Measurements from ENCODE around the gene SSBP4. TPM values are rescaled to one million over a fixed set of nuclear protein-coding genes. Genes with fewer than 3 reads are reported as not detected.

Gene SSBP4
- total RNA-seq, 1 donor, result 46.2 TPM

DNA sequence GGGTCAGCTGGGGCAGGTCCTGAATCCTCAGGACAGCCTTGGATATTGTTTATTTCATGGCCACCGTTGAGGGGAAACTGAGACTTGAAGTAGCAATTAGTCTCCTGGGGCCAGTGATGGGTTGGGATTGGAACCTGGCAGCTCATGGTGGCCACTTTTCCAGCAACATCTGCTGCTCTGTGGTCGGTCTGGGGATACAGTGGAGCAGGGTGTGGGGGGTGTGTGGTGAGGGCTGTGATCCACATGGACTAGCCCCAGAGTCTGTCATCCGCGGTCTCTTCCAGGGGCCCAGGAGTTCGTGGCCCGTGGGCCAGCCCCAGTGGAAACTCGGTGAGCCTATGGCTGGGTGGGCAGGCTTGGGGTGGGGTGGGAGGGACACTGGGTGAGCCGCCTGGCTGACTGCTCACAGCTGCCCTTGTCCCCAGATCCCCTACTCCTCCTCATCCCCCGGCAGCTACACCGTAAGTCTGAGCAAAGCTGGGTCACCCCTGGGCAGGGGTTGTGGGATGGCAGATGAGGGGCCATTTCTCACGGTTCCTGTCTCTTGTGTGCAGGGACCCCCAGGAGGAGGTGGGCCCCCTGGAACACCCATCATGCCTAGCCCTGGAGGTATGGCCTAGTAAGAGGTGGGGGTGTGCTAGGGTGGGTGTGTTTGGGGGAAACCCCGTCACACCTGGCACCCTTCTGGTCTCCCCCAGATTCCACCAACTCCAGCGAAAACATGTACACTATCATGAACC, 13.2 kb downstream of the SSBP4 start:
- H3K4me3 ChIP-seq (ENCODE audit: low read length), result peak overlapping the region; percentile 33
- H3K9me3 ChIP-seq (ENCODE audit: low read depth, low read length), result no peaks in the 10 kb centered on the region
- no peaks in the 10 kb centered on the region for H3K27me3 ChIP-seq (ENCODE audit: insufficient read depth, low read length)
- peaks cover 50% of the 10 kb centered on the region for H3K4me1 ChIP-seq (ENCODE audit: insufficient read depth, low read length)

DNA sequence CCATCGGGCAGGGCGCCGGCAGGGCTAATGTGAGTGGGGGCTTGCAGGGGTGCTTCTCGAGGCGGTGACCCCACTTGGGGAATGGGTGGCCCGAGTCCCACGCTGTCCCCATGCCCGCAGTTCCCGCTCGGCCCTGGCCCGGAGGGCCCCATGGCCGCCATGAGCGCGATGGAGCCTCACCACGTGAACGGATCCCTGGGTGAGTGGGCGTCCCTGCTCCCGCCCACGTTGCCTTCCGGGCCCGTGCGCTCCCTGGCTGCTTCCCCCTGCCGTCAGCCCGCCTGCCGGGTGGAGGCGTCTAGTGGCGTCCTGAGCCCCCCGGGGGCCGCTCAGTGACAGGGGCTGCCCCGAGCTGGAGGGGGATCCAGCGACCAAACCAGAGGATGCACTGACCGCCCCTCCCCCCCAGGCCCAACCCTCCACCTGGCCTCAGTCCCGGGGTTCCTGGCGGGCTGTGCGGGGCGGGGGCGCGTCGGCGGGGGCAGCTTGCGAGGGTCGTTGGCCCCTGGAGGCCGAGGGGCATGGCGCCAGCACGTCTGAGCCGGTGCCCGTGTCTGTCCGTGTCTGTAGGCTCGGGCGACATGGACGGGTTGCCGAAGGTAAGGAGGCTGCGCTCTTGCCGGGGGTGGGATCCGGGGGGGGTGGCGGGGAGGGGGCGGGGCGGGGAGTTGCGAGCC, 14.0 kb downstream of the SSBP4 start:
- H3K4me3 ChIP-seq (ENCODE audit: low read length), result peak overlapping the region; percentile 33
- H3K4me1 ChIP-seq (ENCODE audit: insufficient read depth, low read length), result peaks cover 56% of the 10 kb centered on the region
- H3K9me3 ChIP-seq (ENCODE audit: low read depth, low read length), result no peaks in the 10 kb centered on the region
- H3K27me3 ChIP-seq (ENCODE audit: insufficient read depth, low read length), result no peaks in the 10 kb centered on the region

DNA sequence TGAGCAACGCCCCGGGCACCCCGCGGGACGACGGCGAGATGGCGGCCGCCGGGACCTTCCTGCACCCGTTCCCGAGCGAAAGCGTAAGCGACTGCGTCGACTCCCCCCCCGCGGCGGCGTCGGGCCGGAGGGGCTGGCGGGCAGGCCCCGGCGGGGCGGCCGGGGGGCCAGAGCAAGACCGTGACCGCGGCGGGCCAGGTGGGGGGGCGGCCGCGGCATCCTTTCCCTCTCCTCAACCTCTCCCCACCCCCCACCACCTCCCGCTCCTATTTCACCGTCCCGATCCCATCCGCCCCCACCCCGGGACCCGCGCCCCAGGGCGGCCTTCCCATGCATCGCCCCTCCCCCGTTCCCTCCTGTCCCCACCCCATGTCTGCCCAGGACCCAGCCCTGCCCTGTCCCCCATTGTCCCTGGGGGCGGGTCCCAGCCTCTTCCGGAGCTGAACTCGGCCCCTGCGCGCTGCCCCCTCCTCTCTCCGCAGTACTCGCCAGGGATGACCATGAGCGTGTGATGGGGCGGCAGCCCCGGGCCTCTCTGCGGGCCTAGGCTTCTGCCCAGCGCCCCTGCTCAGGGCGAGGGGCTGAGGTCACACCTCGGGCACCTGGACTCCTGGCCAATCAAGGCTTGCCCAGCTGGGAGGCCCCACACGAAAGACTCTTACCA, 14.7 kb downstream of the SSBP4 start:
- peaks cover 52% of the 10 kb centered on the region for H3K4me1 ChIP-seq (ENCODE audit: insufficient read depth, low read length)

DNA sequence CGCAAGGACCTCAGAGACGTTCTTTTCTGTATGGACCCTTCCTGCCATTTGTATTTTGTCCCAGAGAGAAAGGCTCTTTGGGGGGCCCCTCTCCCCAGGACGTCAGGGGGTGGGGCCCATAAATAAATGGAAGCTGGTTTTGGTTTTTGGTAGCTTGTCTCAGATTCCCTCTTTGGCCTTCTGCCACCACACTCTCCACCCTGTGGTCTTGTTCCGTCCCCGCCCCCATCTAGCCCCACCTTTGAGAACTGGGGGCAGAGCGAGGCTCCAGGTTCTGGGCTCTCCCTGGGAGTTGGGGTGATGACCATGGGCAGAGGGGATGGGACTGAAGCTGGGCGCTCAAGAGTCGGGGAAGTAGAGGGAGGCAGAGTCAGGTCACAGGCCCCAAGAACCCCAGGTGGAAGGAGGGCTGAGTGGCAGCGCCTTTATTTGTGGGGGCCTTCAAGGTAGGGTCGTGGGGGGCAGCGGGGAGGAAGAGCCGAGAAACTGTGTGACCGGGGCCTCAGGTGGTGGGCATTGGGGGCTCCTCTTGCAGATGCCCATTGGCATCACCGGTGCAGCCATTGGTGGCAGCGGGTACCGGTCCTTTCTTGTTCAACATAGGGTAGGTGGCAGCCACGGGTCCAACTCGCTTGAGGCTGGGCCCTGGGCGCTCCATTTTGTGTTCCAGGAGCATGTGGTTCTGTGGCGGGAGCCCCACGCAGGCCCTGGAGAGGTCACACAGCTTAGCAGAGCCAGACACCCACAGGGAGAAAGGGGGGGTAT, 15.4 kb downstream of the SSBP4 start:
- no peaks in the 10 kb centered on the region for H3K9me3 ChIP-seq (ENCODE audit: low read depth, low read length)
- H3K27me3 ChIP-seq (ENCODE audit: insufficient read depth, low read length), result peaks cover 2% of the 10 kb centered on the region
- no peak overlapping the region for H3K4me3 ChIP-seq (ENCODE audit: low read length)
- peaks cover 46% of the 10 kb centered on the region for H3K4me1 ChIP-seq (ENCODE audit: insufficient read depth, low read length)

More for the DNA sequence above, 14.7 kb downstream of the SSBP4 start:
- Histone ChIP-seq H3K4me3 (ENCODE audit: low read length) (no peak overlapping the region), H3K27me3 (ENCODE audit: insufficient read depth, low read length) (peaks cover 2% of the 10 kb centered on the region), H3K9me3 (ENCODE audit: low read depth, low read length) (no peaks in the 10 kb centered on the region)

DNA sequence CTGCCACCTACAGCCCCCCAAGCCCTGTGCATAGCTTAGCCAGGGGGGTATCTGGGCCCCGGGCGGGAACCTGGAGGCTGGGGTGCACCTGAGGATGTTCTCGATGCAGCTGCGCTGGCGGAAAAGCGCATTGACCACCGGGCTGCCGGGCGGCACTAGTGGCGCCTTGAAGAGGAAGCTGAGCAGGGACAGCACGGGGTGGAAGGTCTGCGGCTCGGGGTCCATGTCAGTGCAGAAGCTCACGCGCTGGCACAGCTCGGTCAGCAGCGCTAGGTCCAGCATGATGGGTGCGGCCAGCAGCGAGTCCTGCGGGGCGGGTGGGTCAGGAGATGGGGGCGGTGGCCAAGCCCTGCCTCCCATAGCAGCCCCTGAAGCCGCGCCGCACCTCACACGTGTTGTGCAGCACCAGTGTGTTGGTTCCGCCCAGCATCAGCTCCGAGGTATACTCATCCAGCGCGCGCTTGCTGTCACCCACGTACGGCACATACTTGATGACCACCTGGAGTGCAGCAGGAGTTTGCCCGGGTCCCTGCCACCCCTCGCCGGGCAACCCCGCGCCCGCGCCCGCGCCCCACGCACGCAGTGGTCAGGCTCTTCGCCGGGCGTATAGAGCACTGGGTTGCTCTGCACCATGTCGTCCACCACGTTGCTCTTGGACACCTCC, 16.1 kb downstream of the SSBP4 start:
- H3K27me3 ChIP-seq (ENCODE audit: insufficient read depth, low read length), result peaks cover 2% of the 10 kb centered on the region
- H3K4me1 ChIP-seq (ENCODE audit: insufficient read depth, low read length), result peaks cover 39% of the 10 kb centered on the region
- no peaks in the 10 kb centered on the region for H3K9me3 ChIP-seq (ENCODE audit: low read depth, low read length)
- no peak overlapping the region for H3K4me3 ChIP-seq (ENCODE audit: low read length)

DNA sequence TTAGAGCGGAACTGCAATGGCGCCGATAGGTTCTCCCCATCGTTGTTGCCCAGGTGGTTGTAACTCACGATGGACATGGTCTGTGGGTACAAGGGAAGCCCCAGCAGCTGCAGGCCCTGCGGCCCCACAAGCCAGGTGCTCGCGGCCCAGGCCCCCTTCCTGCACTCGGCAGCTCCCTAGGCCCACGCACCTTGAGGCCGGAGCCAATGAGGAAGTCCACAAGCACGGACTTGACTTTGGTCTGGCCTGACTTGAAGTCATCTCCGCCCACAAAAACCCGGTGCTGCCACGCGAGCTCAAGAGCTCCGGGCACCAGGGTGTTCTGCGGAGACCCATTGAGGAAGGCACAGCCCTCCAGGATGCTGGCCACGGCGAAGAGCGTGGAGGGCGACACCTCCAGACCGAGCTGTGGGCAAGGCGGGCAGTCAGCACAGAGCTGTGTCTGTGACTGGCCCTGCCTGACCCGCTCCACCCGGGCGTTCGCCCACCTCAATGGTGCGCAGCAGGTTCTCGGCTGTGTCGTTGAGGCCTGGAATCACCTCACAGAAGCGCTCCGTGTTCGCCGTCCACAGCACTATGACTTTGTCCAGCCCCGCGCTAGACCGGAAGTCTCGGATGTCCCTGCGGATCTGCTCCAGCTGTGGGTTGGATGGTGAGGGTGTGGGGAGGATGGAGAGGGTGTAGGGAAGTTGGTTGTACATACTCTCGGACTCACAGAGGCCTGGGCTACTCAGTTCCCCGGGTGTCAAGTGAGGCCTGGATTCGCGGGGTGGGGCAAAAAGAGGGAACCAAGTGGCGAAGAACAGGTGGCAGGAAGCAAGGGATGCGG, 16.9 kb downstream of the SSBP4 start:
- Histone ChIP-seq H3K9me3 (ENCODE audit: low read depth, low read length) (no peaks in the 10 kb centered on the region), H3K4me1 (ENCODE audit: insufficient read depth, low read length) (peaks cover 36% of the 10 kb centered on the region), H3K4me3 (ENCODE audit: low read length) (no peak overlapping the region), H3K27me3 (ENCODE audit: insufficient read depth, low read length) (peaks cover 2% of the 10 kb centered on the region)

DNA sequence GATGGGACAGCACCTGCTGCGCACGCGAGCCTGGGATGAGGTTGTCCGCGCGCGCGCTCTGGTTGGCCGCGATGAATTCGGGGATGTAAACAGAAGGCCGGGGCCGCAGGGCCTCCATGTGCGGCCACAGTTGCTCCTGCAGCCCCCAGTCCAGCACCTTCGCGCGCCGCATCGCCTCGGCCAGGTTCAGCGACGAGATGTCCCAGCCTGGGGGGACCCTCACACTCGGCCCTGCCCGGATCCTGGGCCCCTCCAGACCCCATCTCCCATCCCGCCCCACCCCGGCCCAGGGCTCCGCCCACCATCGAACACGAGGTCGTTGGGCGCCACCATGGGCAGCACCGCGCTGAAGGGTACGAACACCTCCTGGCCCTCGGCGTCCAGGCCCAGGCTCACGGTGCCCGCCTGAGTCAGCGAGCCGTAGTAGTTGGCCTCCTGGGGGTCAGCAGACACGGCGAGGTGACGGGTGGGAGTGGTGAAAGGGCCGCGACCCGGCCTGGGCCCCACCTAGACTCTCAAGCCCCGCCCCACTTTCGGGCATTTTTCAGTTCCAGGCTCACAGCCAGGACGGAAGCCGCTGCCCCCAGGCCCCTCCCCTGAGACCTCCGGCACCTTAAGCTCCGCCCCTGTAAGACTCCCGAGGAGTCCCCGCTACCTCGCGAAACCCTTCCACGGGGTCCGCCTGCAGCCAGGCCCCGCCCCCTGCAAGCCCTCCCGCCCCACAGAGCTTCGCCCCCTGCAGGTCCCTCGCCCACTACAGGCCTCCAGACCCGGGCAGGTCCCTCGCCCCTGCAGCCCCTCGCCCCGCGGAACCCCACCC, 17.7 kb downstream of the SSBP4 start:
- peaks cover 2% of the 10 kb centered on the region for H3K27me3 ChIP-seq (ENCODE audit: insufficient read depth, low read length)
- peak overlapping the region; percentile 16 for H3K4me3 ChIP-seq (ENCODE audit: low read length)
- peaks cover 36% of the 10 kb centered on the region for H3K4me1 ChIP-seq (ENCODE audit: insufficient read depth, low read length)

DNA sequence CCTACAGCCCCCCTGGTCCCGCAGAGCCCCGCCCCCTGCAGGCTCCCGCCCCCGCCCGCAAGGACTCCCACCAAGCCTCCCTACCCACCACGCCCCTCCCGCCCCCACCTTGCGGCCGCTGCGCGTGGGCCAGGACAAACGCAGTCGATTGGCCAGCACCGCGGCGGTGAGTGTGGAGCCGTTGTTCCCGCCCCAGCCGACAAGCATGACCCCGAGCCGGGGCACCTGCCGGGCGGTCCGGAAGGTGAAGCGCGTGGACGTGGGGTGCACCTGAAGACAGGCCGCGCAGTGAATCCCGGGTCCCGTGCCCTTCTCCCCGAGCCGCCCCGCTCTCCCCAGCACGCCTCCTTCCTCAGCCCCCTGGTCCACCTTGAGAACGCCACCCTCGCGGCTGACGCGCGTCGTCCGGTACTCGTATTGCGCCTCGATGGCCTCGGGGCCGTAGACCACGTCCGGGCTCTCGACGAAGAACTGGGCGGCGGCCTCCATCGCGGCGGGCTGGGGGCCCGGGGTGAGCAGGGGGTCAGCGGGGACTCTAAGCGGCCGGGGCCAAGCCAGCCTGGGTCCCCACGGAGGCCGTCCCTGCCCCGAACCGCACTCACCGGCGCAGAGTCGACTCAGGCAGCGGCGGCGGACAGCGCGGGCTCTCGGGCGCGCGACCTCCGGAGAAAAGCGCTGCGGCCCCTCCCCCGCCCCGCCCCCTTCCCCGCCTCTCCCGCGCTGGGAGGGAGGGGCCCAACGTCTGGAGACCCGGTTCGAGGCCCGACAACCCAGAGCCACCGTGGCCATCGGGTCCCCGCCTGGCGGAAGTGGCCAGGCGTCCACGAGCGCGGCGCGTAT, 18.5 kb downstream of the SSBP4 start, which contains the start of gene ISYNA1:
ISYNA1 (minus strand) TSS at position 643 of the 840 bp plus-strand sequence; CDS start at position 489, 154 bp downstream.
- H3K9me3 ChIP-seq (ENCODE audit: low read depth, low read length), result no peaks in the 10 kb centered on the region
- peak within 1 kb of the TSS; percentile 22 for H3K4me3 ChIP-seq (ENCODE audit: low read length)
- peaks cover 33% of the 10 kb centered on the region for H3K4me1 ChIP-seq (ENCODE audit: insufficient read depth, low read length)
- H3K27me3 ChIP-seq (ENCODE audit: insufficient read depth, low read length), result peaks cover 2% of the 10 kb centered on the region

More for the DNA sequence above, 17.7 kb downstream of the SSBP4 start:
- no peaks in the 10 kb centered on the region for H3K9me3 ChIP-seq (ENCODE audit: low read depth, low read length)

DNA sequence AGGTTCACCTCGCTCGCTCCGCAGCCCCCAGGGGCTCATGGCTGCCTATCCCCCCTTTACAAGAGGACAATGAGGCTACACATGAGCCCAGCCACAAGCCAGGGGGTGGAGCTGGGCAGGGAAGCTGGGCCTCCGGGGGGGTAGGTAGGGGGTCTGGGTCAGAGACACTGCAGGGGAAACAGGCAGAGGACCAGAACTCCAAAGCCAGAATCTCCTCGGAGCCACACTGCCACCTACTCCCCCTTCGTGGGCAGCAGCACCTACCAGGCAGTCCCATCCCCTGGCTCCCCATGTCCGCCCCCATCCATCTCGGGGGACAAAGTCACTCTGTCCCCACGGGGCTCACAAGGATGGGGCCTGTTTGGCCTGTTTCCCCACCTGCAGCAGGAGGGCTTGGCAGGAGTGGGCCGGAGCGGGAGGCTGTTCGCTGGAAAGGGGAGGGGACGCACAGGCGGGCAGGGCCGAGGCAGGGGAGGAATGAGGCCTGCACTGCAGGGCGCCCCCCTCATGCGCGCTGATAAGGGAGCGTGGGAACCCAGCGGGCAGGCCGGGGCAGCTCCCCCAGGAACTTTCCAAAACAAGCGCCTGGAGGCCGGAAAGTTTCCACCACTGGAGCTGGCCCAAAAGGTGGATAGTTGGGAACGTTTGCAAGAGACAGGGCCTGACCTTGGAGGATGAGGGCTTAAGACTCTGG, 19.3 kb downstream of the SSBP4 start:
- H3K4me3 ChIP-seq (ENCODE audit: low read length), result no peak overlapping the region
- peaks cover 2% of the 10 kb centered on the region for H3K27me3 ChIP-seq (ENCODE audit: insufficient read depth, low read length)
- peaks cover 26% of the 10 kb centered on the region for H3K4me1 ChIP-seq (ENCODE audit: insufficient read depth, low read length)
- no peaks in the 10 kb centered on the region for H3K9me3 ChIP-seq (ENCODE audit: low read depth, low read length)

DNA sequence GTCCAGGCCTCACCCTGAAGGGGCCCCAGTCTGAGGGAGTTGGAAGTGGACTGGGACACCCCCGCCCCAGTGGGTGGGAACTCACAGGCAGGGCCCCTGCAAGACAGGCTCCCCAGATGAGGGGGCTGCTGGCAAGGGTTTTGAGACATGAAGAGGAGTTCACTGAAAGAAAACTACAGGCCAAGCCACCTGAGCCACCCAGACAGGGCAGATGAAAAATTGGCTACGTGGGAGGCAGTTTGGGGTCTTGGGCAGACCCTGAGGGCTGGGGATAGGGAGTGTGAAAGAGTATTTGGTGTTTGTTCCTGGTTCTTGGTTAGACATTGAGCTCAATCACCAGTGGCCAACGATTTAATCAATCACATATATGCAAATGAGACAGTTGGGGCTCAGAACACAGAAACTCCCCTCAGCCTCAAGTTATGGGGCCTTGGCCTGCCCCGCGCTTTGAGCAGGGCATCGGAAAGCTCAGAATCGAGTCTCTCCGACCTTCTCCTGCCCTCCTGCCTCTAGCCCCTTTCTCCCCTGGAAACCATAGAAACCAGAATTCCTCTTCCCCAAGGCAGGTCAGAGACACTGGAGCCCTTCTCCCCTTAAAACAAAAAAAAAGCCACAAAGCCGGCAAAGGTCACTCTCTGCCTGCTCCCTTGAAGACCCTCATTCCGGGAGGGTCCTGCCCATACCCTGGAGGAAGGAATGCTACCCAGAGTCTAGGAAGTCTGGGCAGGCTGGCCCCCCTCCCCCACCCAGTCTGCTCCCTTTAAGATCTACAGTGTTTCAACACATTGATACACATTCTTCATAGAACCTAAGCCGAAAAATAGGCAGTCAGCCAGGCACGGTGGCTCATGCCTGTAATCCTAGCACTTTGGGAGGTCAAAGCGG, 20.1 kb downstream of the SSBP4 start:
- peaks cover 22% of the 10 kb centered on the region for H3K4me1 ChIP-seq (ENCODE audit: insufficient read depth, low read length)
- peaks cover 2% of the 10 kb centered on the region for H3K27me3 ChIP-seq (ENCODE audit: insufficient read depth, low read length)
- H3K9me3 ChIP-seq (ENCODE audit: low read depth, low read length), result no peaks in the 10 kb centered on the region
- no peak overlapping the region for H3K4me3 ChIP-seq (ENCODE audit: low read length)

DNA sequence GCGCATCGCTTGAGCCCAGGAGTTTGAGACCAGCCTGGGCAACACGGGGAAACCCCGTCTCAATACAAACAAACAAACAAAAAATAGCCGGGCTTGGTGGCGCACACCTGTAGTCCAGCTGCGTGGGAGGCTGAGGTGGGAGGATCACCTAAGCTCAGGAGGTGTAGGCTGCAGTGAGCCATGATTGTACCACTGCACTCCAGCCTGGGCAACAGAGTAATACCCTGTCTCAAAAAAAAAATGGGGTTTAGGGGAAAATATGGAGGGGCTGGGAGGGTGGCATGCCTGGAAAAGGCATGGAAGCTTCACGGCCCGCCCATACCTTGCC, 20.7 kb downstream of the SSBP4 start:
- Histone ChIP-seq H3K9me3 (ENCODE audit: low read depth, low read length) (no peaks in the 10 kb centered on the region), H3K27me3 (ENCODE audit: insufficient read depth, low read length) (peaks cover 2% of the 10 kb centered on the region), H3K4me1 (ENCODE audit: insufficient read depth, low read length) (peaks cover 22% of the 10 kb centered on the region), H3K4me3 (ENCODE audit: low read length) (no peak overlapping the region)
